Measurements from ENCODE around the gene GRK3. TPM values are rescaled to one million over a fixed set of nuclear protein-coding genes. Genes with fewer than 3 reads are reported as not detected.

The GRK3 gene
- total RNA-seq, 1 experiment from 2014 or later: 14.6 TPM

DNA sequence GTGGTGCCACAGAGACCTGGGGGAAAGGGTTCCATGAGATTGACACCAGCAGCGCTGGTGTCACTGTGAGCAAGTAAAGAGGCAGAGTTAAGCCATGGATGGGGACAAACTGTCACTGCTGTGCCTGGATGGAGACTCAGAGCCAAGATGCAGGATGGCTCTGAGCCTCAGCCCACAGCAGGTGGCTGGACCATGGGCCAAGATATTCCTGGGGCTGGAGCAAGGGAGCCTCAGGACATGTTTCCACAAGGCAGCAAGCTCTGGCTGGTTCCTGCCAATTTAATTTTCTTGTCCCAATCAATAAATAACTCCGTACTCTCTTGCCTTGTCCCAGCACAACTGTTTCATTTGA lies 200.5 kb downstream of the GRK3 start:
- H3K4me1 ChIP-seq (ENCODE audit: control insufficient read depth in 1 of 2, insufficient read depth in 2 of 2, low read length in 2 of 2): peaks cover 7 to 8% of the 10 kb centered on the region in 2 experiments; a peak in 3 of 4 replicates
- intact Hi-C loops (cut with micrococcal nuclease): no loop called here
- no peak overlapping the region for H2AFZ ChIP-seq (ENCODE audit: low read depth, low read length, poor library complexity, severe bottlenecking)
- RAD21 ChIA-PET (ENCODE audit: low non-redundant PET in 1 of 2, low total read pairs in 2 of 2, uncharacterized antibody in 2 of 2, unreplicated experiment in 2 of 2): no interaction called here
- no peaks in the 10 kb centered on the region for H3K9me2 ChIP-seq (ENCODE audit: insufficient read depth)
- H3K27me3 ChIP-seq (ENCODE audit: insufficient read depth, low read length): no peaks in the 10 kb centered on the region
- H3K9ac ChIP-seq (ENCODE audit: low read length): no peak overlapping the region
- ATAC-seq (no peak), DNase-seq (ENCODE audit: low read depth, low spot score) (no peak)
- no peak for TF ChIP-seq ZFX (IDR thresholded peaks at IDR 0.05)
- no peak for TF ChIP-seq TCF7L2 (IDR thresholded peaks at IDR 0.05; ENCODE audit: borderline replicate concordance, extremely low read depth, insufficient read depth, insufficient read length)
- TF ChIP-seq EGR1 (IDR thresholded peaks at IDR 0.05; ENCODE audit: low read depth): no peak
- no peak for TF ChIP-seq ELF1 (IDR thresholded peaks at IDR 0.05; ENCODE audit: borderline replicate concordance, low read depth)
- no peak for TF ChIP-seq ATF3 (IDR thresholded peaks at IDR 0.05)
- TF ChIP-seq REST (IDR thresholded peaks at IDR 0.05; ENCODE audit: low read depth): no peak
- TF ChIP-seq SP1 (IDR thresholded peaks at IDR 0.05; ENCODE audit: low read depth): no peak
- TF ChIP-seq POLR2A (IDR thresholded peaks at IDR 0.05; ENCODE audit: borderline replicate concordance, extremely low read depth, insufficient read depth, insufficient read length): no peak
- TF ChIP-seq, protein P1, sequence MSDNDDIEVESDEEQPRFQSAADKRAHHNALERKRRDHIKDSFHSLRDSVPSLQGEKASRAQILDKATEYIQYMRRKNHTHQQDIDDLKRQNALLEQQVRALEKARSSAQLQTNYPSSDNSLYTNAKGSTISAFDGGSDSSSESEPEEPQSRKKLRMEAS (IDR thresholded peaks at IDR 0.05): no peak
- no peak for TF ChIP-seq EZH2 (IDR thresholded peaks at IDR 0.05)
- no peak for TF ChIP-seq EZH2phosphoT487 (IDR thresholded peaks at IDR 0.05; ENCODE audit: borderline replicate concordance)
- no peaks in the 10 kb centered on the region for H4K20me1 ChIP-seq (ENCODE audit: insufficient read depth)
- peaks cover 0 to 3% of the 10 kb centered on the region in 2 experiments; a peak in 1 of 4 replicates for H3K9me3 ChIP-seq (ENCODE audit: control insufficient read depth in 1 of 2, insufficient read depth in 1 of 2, low read depth in 1 of 2, low read length in 2 of 2)
- POLR2A ChIA-PET: no interaction called here
- H3K79me2 ChIP-seq (ENCODE audit: insufficient read depth, low read length): no peaks in the 10 kb centered on the region
- H3K27ac ChIP-seq (ENCODE audit: low read depth, low read length): no peak overlapping the region
- H3K4me3 ChIP-seq (replicated peaks in 1 of 2; ENCODE audit: low read depth in 1 of 2, low read length in 2 of 2): no peak overlapping the region
- no TSS peak for BruUV-seq (replicated peaks)
- no peaks in the 10 kb centered on the region for H3K36me3 ChIP-seq (ENCODE audit: control insufficient read depth in 1 of 2, insufficient read depth in 2 of 2, low read length in 2 of 2)
- no peak overlapping the region for H3K4me2 ChIP-seq (ENCODE audit: low read length)
- CTCF ChIA-PET: no interaction called here
